G401.6 (cell line): ENCODE data around the gene WDR86.
A peak's percentile ranks its signal among the peaks of the same experiment; 100 is the strongest.

Experiments used
- FAIRE-seq: peaks from 2 replicates; lab custom pipeline; 2012; peaks lifted over from hg19 to GRCh38; lab: Jason Lieb, UNC

WDR86 gene

DNA sequence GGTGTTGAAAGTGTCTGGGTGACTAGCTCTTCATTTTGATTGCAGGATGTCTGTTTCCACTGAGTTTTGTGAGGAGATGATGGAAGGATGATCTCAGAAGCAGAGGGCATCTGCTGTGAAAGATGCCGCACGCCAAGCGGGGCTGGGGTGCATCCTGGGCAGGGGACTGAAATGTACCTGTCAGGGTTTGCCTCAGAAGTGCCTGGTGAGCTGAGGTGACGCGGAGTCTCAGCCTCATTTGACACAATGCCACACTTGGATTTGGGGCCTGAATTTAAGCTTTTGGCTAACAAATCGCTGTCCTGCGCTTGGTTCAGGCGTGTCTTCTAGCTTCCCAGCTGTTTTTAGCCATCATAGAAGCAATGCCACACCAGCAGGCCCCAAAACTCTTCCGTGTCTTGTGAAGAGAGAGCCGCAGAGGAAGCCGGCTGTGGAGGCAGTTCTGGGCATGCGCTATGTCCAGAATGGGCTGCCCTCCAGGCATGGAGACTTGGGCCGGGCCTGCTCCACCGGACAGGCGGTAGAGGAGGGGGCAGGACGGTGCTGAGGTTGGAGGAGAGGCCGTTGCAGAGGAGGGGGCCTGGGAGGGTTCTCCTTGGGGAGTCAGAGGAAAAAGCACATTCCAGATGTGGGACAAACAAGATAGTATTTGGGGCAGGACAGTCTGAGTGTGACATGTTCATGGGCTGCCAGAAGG lies 31.2 kb downstream of the WDR86 start:
- FAIRE-seq = no peak

DNA sequence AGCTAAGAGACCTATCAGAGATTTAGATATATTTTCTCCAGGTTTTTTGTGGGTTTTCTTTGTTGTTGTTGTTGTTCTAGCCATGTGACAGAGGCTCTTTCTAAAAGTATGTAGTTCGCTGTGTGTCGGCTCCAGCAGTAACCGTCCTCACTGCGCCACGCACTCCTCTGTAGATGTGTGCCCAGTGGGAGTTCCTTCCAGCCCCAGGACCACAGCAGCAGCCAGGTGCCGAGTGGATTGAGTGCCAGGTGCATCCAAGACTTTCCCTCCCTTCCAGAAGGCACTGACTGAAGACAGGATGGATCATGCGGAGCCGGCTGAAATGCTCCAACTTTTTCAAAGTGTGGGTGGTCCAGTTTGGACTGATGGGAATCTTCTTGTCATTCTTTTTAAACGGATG lies 31.8 kb downstream of the WDR86 start:
- no peak for FAIRE-seq

DNA sequence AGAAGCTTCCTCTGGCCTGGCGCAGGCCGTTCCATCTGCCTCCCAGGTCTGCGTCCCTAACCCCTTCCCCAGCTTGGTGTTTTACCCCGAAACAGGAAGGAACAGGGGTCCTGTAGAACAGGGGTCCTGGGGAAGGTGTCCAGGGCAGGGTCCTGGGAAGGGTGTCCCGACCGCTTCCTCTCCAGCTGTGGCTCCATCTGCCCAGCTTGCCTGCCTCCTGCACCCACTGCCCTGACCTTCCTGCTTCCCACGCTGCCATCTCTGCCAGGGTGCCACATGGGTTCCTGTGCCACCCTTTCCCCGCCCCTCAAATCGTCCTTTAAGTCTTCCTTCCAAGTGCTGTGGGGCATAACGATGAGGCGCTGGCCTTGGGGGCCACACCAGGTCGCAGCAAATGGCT lies 32.4 kb downstream of the WDR86 start:
- no peak for FAIRE-seq

DNA sequence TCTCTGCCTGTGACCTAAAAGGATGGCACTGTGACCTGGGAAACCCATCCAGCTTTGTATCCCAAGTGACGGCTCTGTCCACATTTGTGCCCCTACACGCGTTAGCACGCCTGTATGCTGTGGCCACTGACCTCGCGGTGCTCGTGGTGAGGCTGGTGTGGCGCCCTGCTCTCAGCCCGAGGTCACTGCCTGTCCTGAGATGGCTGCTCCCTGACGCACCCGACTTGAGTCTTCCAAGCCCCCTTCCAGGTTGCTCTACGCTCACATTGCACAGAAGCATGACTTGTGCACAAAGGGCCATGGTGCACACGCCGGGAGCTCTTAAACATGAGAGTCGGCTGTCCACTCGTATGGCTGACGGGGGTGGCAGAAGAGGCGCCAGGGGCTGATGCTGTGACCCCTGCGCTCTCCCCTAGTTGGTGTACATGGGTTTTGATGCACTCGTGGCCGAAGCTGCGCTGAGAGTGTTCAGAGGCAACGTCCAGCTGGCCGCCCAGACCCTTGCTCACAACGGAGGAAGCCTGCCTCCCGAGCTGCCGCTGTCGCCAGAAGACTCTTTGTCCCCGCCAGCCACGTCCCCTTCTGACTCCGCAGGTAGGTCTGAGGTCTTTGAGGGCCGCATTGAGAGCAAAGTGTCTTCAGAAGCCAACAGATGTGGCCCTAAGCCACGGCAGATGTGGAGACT lies 33.5 kb downstream of the WDR86 start:
- no peak for FAIRE-seq

DNA sequence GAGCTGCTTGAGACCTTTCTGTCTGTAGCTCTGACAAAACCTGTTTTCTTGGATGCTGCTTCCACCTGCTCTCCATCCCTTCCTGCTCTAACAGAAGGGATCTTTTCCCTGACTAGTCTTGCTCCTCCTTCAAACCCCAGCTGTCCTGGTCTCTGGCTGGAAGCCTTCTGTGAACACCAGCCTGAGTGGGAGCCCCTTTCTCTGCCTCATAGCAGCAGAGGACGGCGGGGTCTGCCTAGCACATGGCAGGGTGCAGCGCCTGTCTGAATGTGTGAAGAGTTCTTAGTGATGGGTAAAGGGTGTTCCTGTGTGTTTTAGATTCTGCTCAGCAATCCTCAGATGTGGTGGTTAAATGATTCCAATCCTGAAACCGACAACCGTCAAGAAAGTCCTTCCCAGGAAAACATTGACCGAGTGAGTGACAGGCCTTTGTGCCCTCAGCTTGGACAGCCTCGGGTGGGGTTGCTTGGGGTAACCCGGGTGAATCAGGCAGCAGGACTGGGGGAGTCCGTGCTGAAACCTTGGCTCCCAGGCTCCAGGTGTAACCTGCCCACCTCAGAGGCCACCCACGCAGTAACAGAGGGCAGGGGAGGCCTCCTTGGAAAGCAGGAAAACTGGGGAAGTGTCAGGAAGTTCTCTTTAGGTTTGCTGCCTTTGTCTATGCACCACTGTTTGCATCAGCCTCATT lies 34.2 kb downstream of the WDR86 start:
- no peak for FAIRE-seq

DNA sequence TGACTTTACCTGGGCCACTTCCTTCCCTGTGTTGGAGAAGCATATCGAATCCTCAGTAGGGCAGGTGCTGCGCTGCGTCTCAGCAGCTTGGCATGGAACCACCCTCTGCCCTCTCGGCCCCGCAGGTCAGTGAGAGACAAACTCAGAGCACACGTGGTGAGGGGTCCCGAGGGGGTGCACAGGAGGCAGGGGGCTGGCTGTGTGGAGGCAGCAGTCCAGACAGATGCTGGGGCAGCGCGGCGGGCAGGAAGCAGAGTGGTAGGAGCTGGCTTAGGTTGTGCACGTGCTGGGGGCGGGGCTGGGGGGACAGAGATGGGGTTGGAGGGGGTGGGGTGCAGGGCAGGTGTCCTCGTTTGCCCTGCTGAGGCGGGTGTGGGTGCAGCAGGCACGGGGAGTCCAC lies 35.1 kb downstream of the WDR86 start:
- FAIRE-seq = no peak

DNA sequence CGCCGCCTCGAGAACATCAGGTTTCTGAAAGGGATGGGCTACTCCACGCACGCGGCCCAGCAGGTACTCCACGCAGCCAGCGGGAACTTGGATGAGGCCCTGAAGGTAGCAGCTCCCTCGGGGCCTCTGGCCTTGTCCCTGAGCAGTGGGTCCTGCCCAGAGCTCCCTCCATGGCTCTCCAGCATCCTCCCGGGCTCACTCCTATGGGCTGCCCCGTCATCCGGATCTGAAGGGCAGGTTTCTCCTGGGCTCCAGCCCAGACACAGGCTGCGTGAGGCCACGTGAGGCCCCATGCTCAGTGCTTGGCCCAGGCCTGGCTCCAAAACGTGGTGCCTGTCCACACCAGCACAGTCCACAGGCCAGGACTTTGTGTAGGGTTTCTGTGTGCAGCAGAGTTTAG lies 35.7 kb downstream of the WDR86 start:
- FAIRE-seq = no peak

DNA sequence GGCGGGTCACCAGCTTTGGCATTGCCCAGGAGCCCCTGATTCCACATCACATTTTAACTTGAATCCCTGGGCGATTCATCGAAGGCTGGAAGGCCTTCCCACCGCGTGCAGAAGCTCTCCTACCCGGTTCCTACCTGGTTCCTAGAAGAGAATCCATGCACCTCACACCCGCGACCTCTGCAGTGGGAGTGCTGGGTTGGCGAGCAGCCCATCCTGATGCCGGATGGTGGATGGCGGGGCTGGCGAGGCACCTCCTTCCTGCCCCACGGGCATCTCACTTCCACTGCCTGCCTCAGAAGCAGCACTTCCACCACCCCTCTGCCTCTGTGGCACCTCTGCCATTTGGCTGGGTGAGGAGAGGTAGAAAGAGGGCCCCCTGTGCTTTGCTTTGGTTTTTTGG lies 36.2 kb downstream of the WDR86 start:
- no peak for FAIRE-seq

DNA sequence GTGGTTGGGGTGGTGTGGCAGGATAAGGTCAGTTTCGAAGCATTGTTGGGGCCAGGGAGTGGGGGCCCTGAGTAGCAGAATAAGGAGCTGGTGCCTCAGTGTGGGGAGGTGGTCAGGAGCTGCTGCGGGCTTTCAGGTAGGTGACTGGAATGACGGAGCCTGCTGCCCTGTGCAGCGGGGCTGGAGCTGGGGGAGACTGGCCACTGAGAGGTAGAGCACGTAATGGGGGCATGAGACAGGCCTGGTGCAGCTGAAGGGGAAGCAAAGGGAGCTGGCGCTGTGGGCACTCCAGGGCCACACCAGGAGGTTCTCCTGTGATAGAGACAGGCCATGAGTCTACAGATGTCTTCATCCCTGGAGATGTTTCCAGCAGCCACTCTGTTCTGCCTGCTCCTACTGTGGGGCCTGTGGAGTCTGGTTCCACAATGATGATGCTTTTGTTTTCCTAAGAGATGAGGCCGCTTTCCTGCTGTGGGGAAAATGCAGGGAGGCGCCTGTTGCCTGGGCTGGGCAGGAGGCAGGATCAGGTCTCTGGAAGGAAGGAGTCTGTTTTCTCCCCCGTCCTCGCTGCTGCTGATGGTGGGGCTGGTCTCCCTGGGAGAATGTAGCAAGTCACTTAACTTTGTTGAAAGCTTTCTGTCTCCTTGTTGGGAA lies 37.1 kb downstream of the WDR86 start:
- no peak for FAIRE-seq

DNA sequence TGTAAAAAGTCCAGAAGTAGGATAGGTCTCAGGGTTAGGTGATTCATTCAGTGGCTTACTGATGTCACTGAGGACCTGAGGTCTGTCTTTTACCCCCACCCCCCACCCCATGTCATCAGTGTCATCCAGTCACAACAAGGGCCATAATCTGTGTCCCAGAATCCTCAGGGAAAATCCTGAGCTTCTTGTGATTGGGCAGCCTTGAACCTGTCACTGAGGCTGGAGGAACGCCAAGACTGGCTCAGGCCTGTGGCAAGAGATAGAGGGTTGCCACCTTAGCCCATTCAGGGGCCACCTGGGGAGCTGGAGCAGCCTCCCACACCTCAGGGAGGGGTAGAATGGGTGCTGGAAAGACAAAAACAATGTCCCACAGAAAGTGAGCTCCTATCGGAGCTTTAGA lies 38.6 kb downstream of the WDR86 start:
- FAIRE-seq = no peak

DNA sequence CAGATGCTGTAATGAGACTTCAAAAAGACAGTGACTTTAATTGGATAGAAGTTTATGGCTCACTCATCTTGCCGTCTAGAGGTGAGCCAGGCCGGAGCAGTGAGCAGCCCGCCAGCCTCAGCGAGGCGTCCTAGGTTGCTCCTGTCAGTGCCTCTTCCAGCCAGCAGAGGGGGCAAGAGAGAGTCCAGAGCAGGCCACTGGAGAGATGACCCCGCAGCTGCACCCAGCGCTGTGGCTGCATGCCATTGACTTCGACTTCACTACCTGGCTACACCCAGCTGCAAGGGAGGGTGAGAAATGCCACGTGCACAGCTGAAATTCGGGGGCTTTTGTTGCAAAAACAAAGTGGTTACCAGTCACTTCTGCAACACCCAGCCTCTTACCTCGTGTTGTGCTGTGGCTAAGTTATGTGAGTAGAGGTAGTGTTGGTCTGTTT lies 41.7 kb downstream of the WDR86 start:
- FAIRE-seq = peak; percentile 56

DNA sequence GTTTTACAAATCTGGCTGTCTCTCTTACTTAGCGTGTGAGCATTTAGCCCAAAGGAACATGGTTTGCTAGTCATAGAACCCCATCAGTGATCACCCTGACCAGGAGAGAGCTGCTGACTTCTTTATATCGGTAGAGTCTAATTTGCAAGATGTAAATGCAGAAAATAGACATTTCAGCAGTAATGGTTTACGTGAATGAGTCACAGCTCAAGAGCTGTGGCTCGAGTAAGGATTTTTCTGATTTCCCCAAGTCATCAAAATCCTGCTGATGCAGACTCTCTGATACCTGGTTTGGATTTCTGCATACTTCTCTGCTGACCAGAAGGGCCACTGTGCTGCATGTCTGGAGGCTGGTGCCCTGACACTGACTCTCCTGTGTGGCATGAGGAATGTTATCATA lies 42.6 kb downstream of the WDR86 start:
- FAIRE-seq = no peak

DNA sequence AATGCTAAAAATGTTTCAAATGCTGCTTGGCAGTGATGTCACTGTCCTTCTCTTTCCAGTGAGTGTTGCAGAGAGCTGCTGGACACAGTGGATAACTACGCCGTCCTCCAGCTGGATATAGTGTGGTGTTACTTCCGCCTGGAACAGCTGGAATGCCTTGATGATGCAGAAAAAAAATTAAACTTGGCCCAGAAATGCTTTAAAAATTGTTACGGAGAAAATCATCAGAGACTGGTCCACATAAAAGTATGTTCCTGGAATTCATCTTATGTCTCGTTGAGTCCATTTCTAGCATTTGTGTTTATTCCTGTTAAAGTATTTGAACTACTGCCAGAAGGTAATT lies 43.0 kb downstream of the WDR86 start:
- FAIRE-seq = no peak

DNA sequence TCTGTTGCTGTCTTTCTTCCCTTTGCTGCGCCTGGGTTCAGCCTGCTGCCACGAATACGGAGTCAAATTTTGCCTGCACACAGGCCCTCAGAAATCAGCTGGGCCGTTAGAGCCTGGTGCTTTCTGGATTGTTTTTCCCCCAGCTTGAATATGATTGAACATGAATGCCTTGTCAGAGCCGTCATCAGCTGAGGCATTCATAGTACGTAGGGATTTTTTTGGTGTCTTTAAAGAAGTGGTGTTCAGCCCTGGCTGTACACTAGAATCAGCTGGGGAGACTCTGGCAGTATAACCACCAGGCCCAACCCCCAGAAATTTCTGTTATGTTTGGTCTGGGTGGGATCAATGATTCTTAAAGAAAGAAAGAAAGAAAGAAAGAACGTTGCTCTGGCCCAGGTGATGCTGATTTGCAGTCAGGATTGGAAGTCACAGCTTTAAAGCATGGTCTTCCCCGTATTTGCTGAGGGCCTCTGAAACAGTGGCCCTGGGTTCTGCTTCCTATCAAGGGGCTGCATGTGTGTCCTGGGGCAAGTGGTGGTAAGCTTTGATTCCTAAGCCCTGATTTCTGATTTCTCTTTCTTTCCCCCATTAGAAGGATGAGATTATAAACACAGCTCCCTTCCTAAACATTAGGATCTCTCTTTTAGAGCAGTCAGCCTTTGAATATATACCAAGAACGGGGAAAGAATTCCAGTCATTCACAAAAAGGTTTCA lies 43.5 kb downstream of the WDR86 start:
- no peak for FAIRE-seq

DNA sequence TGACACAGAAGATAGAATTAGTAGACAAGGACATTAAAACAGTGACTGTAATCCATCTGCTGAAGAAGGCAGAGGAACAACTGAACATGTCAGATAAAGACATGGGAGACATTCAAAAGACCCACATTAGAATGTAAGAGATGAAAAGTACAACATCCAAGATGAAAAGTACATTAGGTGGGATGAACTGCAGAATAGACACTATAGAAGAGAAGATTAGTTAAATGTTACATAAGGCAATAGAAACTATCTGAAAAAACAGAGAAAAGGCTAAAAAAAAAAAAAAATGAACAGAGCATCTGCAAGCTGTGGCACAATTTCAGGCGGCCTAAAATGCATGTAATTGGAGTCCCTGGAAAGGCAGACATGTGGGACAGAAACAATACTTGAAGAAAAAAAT lies 46.7 kb downstream of the WDR86 start:
- no peak for FAIRE-seq

DNA sequence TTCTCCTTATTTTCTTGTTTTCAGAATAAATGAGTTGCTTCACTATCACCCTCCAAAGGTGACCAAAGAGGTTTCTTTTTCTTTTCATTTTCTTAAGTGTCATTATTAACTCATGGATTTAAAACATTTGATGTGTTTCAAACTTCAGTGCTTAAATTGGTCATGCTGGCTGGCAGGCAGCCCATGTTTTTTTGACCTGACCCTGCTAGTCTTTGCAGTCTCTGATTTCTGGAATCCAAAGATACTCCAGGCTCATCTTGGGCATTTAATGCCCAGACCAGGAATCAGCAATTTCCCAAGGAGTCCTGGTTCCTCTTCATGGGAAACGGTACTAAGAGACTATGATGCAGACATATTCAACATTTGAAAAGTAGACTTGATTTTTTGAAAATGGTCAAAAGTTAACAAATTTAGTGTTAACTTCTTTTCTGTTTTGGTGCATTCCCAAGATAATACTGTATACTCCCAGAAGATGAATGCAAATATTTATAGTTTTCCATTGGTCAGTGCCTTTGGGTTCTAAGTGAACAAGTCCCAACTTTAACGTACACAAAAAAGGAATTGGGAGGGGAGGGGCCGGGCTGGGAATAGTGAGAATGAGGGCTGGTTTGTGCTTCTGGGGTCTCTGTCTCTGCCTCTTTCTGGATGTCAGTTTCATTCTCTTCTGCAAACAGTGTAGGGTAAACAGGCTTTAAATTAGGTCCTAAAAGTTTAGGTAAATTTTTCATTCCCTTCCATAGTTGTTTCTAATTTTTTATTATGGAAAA lies 48.5 kb downstream of the WDR86 start:
- FAIRE-seq = no peak

DNA sequence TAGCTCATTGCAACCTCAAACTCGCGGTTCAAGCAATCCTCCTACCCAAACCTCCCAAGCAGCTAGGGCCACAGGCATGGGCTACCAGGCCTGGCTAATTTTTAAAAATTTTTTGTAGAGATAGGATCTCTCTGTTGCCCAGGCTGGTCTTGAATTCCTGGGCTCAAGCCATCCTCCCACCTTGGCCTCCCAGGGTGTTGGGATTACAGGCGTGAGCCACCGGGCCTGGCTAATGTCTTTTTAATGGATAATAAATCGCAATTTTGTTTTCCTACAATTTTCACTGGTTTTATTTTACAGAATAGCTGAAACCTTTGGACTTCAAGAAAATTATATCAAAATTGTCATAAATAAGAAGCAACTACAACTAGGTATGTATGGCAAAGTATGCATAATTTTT lies 57.3 kb downstream of the WDR86 start:
- no peak for FAIRE-seq

DNA sequence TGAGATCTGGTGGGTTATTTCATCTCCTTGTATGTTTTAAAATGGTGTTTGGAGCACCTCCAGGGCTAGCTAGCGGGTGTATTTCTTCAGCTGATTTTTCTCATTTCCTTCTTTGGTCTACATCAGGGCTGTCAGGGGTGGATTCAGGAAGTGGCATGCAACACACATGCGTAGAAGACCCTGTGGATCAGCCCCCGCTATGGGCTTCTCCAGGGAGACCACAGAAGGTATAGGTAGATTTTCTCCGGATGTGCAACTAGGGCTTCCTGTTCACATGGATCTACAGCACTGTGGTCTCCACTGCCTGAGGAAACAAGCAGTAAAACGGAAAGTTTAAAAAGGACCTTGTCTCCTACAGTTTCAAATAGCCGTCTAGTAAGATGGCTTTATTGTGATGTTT lies 57.9 kb downstream of the WDR86 start:
- no peak for FAIRE-seq

DNA sequence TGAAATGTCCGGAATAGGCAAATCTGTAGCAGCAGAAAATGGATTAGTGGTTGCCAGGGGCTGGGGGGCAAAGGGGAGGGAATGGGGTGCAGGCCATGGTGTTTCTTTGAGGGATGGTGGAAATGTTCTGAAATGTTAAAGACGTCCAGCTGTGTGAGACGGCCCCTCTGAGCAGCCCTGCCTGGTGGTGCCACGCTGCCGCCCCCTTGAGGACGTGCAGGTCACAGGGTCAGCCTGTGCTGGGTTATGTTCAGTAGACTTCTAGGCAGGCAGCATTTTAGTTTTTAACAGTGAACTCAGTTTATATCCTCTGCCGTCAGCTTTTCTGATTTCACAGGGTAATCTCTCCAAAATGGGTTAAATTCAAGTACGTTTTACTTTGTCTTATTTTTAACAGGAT lies 58.8 kb downstream of the WDR86 start:
- FAIRE-seq = no peak

DNA sequence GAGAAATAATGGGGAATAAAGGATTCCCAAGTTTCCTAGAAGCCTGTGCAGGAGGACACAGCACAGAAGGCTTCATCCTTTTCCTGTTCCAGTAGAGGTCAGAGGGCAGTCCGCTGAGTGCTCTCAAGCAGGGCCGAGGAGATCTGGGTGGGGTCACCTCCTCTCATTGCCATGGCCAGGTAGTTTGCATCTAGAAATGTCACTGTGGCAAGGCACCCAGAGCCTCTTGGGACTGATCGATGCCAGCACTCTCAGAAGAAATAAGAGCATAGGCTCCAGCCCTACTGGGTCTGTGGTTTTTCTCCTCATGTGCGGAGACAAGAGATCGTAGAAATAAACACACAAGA lies 60.4 kb downstream of the WDR86 start:
- no peak for FAIRE-seq

DNA sequence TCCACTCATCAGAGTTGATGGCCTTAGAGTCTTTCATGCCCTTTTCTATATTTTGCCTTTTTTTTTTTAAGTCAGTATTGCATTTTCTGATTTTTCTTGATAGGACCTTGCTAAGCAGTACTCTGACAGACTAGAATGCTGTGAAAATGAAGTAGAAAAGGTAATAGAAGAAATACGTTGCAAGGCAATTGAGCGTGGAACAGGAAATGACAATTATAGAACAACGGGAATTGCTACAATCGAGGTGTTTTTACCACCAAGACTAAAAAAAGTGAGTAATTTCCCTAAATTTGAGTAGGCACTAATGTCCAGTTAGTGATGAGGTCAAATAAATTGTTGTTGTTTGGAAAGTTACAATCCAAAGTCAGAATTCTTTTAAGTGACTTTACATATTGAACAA lies 60.9 kb downstream of the WDR86 start:
- no peak for FAIRE-seq

DNA sequence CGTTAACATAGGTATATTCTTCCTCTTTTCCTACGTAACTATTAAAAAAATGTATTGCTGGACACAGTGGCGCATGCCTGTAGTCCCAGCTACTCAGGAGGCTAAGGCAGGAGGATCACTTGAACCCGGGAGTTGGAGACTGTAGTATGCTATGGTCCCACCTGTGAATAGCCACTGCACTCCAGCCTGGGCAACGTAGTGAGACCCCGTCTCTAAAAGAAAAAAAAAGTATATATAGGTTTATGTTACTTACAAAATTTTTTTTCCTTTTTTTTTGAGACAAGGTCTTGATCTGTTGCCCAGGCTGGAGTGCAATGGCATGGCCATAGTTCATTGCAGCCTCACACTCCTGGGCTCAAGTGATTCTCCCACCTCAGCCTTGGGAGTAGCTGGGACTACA lies 62.6 kb downstream of the WDR86 start:
- FAIRE-seq = no peak
